Measurements from ENCODE around the gene TMBIM6. TPM values are rescaled to one million over a fixed set of nuclear protein-coding genes. Genes with fewer than 3 reads are reported as not detected.

Gene TMBIM6
- total and polyA plus RNA-seq, 7 donors: 93.7 to 384 (median 201) TPM

GRCh38 chr12:49783917-49784676 lies 42.7 kb downstream of the TMBIM6 start:
- DNase-seq: no peak
- no peak for TF ChIP-seq POLR2A (IDR thresholded peaks at IDR 0.05)
- no peak for TF ChIP-seq POLR2AphosphoS5 (IDR thresholded peaks at IDR 0.05)
- TF ChIP-seq EP300 (IDR thresholded peaks at IDR 0.05): no peak
- Histone ChIP-seq H3K36me3 (no peaks in the 10 kb centered on the region), H3K4me3 (no peak overlapping the region), H3K27me3 (no peaks in the 10 kb centered on the region), H3K27ac (peak overlapping the region in 1 of 4 donors; percentile 24), H3K4me1 (peaks cover 0 to 17% (median 15%) of the 10 kb centered on the region in 4 donors), H3K9me3 (no peaks in the 10 kb centered on the region)
- intact Hi-C loops (cut with DNase I): no loop called here
- 55 to 66% methylated on average over 7 of the region's 7 CpGs for WGBS, 2 donors

- H3K27me3 ChIP-seq: no peaks in the 10 kb centered on the region
- no peaks in the 10 kb centered on the region for H3K9me3 ChIP-seq
- no peak overlapping the region for H3K4me3 ChIP-seq
- no peak for DNase-seq
- no peak for TF ChIP-seq EP300 (IDR thresholded peaks at IDR 0.05)
- TF ChIP-seq POLR2AphosphoS5 (IDR thresholded peaks at IDR 0.05): no peak
- no peak for TF ChIP-seq POLR2A (IDR thresholded peaks at IDR 0.05)
- no peak for TF ChIP-seq CTCF (IDR thresholded peaks at IDR 0.05)
- H3K4me1 ChIP-seq: peaks cover 0 to 17% (median 15%) of the 10 kb centered on the region in 4 donors
- 81 to 93% methylated on average over 4 of the region's 4 CpGs for WGBS, 2 donors
- intact Hi-C loops (cut with DNase I): no loop called here
- no peaks in the 10 kb centered on the region for H3K36me3 ChIP-seq
- H3K27ac ChIP-seq: peak overlapping the region in 1 of 4 donors; percentile 24
Measured at GRCh38 chr12:49784756-49785409, 43.5 kb downstream of the TMBIM6 start.

- DNase-seq: no peak
- Histone ChIP-seq H3K27me3 (no peaks in the 10 kb centered on the region), H3K4me1 (peaks cover 0 to 22% (median 15%) of the 10 kb centered on the region in 4 donors), H3K27ac (no peak overlapping the region), H3K9me3 (no peaks in the 10 kb centered on the region), H3K4me3 (no peak overlapping the region), H3K36me3 (peaks cover 0 to 22% (median 7%) of the 10 kb centered on the region in 4 donors)
- intact Hi-C loops (cut with DNase I): no loop called here
- WGBS, 2 donors: 98% methylated on average over 2 of the region's 2 CpGs
- TF ChIP-seq POLR2AphosphoS5 (IDR thresholded peaks at IDR 0.05) (no peak), EP300 (IDR thresholded peaks at IDR 0.05) (no peak), POLR2A (IDR thresholded peaks at IDR 0.05) (no peak), CTCF (IDR thresholded peaks at IDR 0.05) (no peak)
Measured at GRCh38 chr12:49787672-49788071, 46.3 kb downstream of the TMBIM6 start.

GRCh38 chr12:49789992-49790391 lies 48.6 kb downstream of the TMBIM6 start:
- DNase-seq: no peak
- 74 to 87% methylated on average over 3 of the region's 3 CpGs for WGBS, 2 donors
- TF ChIP-seq CTCF (IDR thresholded peaks at IDR 0.05): no peak
- TF ChIP-seq POLR2AphosphoS5 (IDR thresholded peaks at IDR 0.05): no peak
- intact Hi-C loops (cut with DNase I): no loop called here
- Histone ChIP-seq H3K27me3 (no peaks in the 10 kb centered on the region), H3K36me3 (peaks cover 0 to 29% (median 7%) of the 10 kb centered on the region in 4 donors), H3K27ac (no peak overlapping the region), H3K4me3 (no peak overlapping the region), H3K9me3 (no peaks in the 10 kb centered on the region), H3K4me1 (peaks cover 0 to 6% (median under 1%) of the 10 kb centered on the region in 4 donors)
